Measurements from ENCODE around the gene MYOF. TPM values are rescaled to one million over a fixed set of nuclear protein-coding genes. Genes with fewer than 3 reads are reported as not detected.

Gene MYOF
- polyA plus RNA-seq, 3 donors: 9.7 to 29.1 (median 14.5) TPM

DNA sequence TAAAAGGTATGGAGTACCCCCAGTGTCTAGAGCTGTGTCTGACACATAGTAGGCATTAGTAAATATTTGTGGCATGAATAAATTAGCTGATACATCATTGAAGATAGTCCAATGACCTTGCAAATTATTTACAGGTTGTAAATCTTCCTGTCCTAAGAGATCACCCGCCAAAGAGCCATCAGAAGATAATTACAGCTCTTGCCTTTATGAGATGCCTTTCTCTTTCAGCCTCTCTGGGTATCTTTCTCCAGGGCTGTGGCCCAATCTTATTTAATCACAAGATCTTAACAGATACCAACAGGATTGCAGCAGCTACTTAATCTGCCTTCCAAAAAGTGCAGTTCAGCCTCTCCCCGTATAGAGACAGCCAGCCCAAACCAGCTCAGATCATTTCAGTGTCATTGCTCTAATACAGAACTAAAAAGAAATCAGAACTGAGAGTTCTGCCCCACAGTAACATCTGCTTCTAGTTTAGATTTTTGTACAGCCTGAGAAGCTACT lies 41.5 kb downstream of the MYOF start:
- Histone ChIP-seq H3K27me3 (ENCODE audit: control insufficient read depth in 2 of 2, insufficient read depth in 2 of 2, low read length in 2 of 2) (no peaks in the 10 kb centered on the region), H3K4me3 (replicated peaks in 1 of 3; ENCODE audit: low read depth in 2 of 3, low read length in 3 of 3) (no peak overlapping the region), H3K27ac (ENCODE audit: low read depth in 1 of 2, low read length in 2 of 2) (peak overlapping the region in 1 of 2 donors; percentile 35), H3K4me2 (replicated peaks; ENCODE audit: extremely low read depth, low read length, poor library complexity, severe bottlenecking) (no peak overlapping the region), H3K4me1 (ENCODE audit: control insufficient read depth in 1 of 2, insufficient read depth in 2 of 2, low read length in 2 of 2) (peaks cover 53 to 54% of the 10 kb centered on the region in 2 donors), H4K20me1 (ENCODE audit: insufficient read depth, low read length) (peaks cover 5% of the 10 kb centered on the region), H3K79me2 (ENCODE audit: insufficient read depth, low read length) (peaks cover 27% of the 10 kb centered on the region), H3K36me3 (replicated peaks in 1 of 2; ENCODE audit: control insufficient read depth in 1 of 2, insufficient read depth in 2 of 2, low read length in 2 of 2) (peaks cover 0 to 45% of the 10 kb centered on the region in 2 donors), H3K9me3 (replicated peaks in 1 of 2; ENCODE audit: control insufficient read depth in 1 of 2, insufficient read depth in 1 of 2, low read length in 2 of 2) (no peaks in the 10 kb centered on the region), H3K9ac (ENCODE audit: insufficient read depth, low read length, poor library complexity, severe bottlenecking) (no peak overlapping the region), H2AFZ (ENCODE audit: insufficient read depth, low read depth, low read length, poor library complexity, severe bottlenecking) (no peak overlapping the region)
- no peak for DNase-seq
- 100% methylated on average over 2 of the region's 2 CpGs for WGBS (ENCODE audit: insufficient coverage)
- Mint-ChIP-seq H3K27ac (peak overlapping the region in 5 of 7 donors; percentile 7 to 96 (median 92)), H3K4me1 (peaks cover 69% of the 10 kb centered on the region), H3K9me3 (peaks cover 0 to 3% (median 0%) of the 10 kb centered on the region in 7 donors), H3K27me3 (ENCODE audit: low read depth in 3 of 3) (no peaks in the 10 kb centered on the region), H3K36me3 (peaks cover 38 to 43% of the 10 kb centered on the region in 2 donors), H3K4me3 (no peak overlapping the region)
- TF ChIP-seq, protein P1, sequence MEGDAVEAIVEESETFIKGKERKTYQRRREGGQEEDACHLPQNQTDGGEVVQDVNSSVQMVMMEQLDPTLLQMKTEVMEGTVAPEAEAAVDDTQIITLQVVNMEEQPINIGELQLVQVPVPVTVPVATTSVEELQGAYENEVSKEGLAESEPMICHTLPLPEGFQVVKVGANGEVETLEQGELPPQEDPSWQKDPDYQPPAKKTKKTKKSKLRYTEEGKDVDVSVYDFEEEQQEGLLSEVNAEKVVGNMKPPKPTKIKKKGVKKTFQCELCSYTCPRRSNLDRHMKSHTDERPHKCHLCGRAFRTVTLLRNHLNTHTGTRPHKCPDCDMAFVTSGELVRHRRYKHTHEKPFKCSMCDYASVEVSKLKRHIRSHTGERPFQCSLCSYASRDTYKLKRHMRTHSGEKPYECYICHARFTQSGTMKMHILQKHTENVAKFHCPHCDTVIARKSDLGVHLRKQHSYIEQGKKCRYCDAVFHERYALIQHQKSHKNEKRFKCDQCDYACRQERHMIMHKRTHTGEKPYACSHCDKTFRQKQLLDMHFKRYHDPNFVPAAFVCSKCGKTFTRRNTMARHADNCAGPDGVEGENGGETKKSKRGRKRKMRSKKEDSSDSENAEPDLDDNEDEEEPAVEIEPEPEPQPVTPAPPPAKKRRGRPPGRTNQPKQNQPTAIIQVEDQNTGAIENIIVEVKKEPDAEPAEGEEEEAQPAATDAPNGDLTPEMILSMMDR (IDR thresholded peaks at IDR 0.05): no peak
- intact Hi-C loops (cut with micrococcal nuclease): no loop called here

DNA sequence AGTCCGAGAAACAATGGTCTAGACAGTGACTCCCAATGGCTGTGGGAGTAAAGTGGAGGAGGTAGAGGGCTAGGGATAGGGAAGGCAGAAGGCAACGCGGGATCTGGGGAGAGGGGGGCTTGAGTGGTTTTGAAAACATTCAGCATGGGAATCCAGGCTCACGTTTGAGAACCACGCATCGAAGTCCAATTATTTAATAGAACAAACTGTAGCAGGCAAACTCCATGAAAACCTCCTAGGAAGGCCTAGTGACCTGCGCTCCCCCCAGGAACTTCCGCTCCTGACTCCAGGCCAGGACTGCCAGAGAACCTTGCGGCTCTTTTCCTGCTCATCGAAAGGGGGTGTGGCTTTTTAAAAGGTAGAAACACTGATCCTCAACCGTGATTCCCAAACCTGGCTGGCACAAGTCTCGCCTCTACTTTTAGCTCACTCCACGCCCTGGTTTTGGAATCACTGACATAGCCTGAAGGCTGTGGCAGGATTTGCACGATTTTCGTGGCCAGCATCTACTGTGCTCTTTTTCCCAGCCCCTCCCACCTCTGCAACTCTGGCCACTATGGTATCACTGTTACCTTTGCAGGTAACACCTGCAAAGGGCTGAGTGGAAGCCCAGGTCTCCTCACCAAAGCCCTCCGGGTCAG lies 43.4 kb downstream of the MYOF start:
- Histone ChIP-seq H3K4me1 (ENCODE audit: control insufficient read depth in 1 of 2, insufficient read depth in 2 of 2, low read length in 2 of 2) (peaks cover 71 to 73% of the 10 kb centered on the region in 2 donors), H4K20me1 (ENCODE audit: insufficient read depth, low read length) (no peaks in the 10 kb centered on the region), H2AFZ (ENCODE audit: insufficient read depth, low read depth, low read length, poor library complexity, severe bottlenecking) (no peak overlapping the region), H3K79me2 (ENCODE audit: insufficient read depth, low read length) (peaks cover 45% of the 10 kb centered on the region), H3K36me3 (replicated peaks in 1 of 2; ENCODE audit: control insufficient read depth in 1 of 2, insufficient read depth in 2 of 2, low read length in 2 of 2) (peaks cover 0 to 26% of the 10 kb centered on the region in 2 donors), H3K27ac (ENCODE audit: low read depth in 1 of 2, low read length in 2 of 2) (no peak overlapping the region), H3K9ac (ENCODE audit: insufficient read depth, low read length, poor library complexity, severe bottlenecking) (no peak overlapping the region), H3K9me3 (replicated peaks in 1 of 2; ENCODE audit: control insufficient read depth in 1 of 2, insufficient read depth in 1 of 2, low read length in 2 of 2) (no peaks in the 10 kb centered on the region), H3K27me3 (ENCODE audit: control insufficient read depth in 2 of 2, insufficient read depth in 2 of 2, low read length in 2 of 2) (no peaks in the 10 kb centered on the region), H3K4me2 (replicated peaks; ENCODE audit: extremely low read depth, low read length, poor library complexity, severe bottlenecking) (no peak overlapping the region), H3K4me3 (replicated peaks in 1 of 3; ENCODE audit: low read depth in 2 of 3, low read length in 3 of 3) (no peak overlapping the region)
- WGBS (ENCODE audit: insufficient coverage): 90% methylated on average over 10 of the region's 16 CpGs
- no peaks in the 10 kb centered on the region for H3K27me3 Mint-ChIP-seq (ENCODE audit: low read depth in 3 of 3)
- no peak overlapping the region for H3K4me3 Mint-ChIP-seq
- peaks cover 27 to 31% of the 10 kb centered on the region in 2 donors for H3K36me3 Mint-ChIP-seq
- no peak for DNase-seq
- TF ChIP-seq, protein P1 (IDR thresholded peaks at IDR 0.05): no peak
- H3K27ac Mint-ChIP-seq: peak overlapping the region in 4 of 7 donors; percentile 44 to 97 (median 95)
- peaks cover 78% of the 10 kb centered on the region for H3K4me1 Mint-ChIP-seq
- H3K9me3 Mint-ChIP-seq: peaks cover 0 to 3% (median 0%) of the 10 kb centered on the region in 7 donors
- intact Hi-C loops (cut with micrococcal nuclease): loop anchor here (5.0 kb wide), 3 partner anchors 34 to 51 kb away; partner anchors contain the start of gene MYOF (in 1 of the 2)
